Caco-2 (cell line): ENCODE measurements around the gene ARX. TPM values are rescaled to one million over a fixed set of nuclear protein-coding genes. Genes with fewer than 3 reads are reported as not detected.

Experiments
- BruUV-seq: library from RNA; stranded (reverse); fragments of 400-500 nt; replicated peaks from 2 replicates; lab custom pipeline; 2021; lab: Mats Ljungman, UMichigan
- CTCF ChIA-PET: fragments of 300-600 bp; sonication (Branson Sonifier 250); formaldehyde crosslinking; loops from one replicate; lab custom pipeline; 2022; ENCODE audit warnings: antibody characterized with exemption; lab: Charles Lee
- POLR2A ChIA-PET: fragments of 300-600 bp; sonication (Branson Sonifier 250); formaldehyde crosslinking; loops from one replicate; lab custom pipeline; 2022; ENCODE audit warnings: antibody characterized with exemption; lab: Charles Lee
- DNase-seq, 2 experiments: peaks; one replicate each; pipeline versions ENCODE4 v3.0.0 to v3.0.0-alpha.2; 2020 to 2022
- H3K27me3 ChIP-seq: replicated peaks from 2 replicates; pipeline ENCODE4 v1.6.0; 2011; ENCODE audit warnings: low read length; ENCODE audit not compliant: control insufficient read depth, insufficient read depth
- H3K36me3 ChIP-seq: 2 replicates; pipeline ENCODE4 v1.5.1; 2011; ENCODE audit warnings: low read length; ENCODE audit not compliant: control insufficient read depth, insufficient read depth
- H3K4me1 ChIP-seq: fragments of 250-450 bp; sonication (Bioruptor Pico); 2 replicates; pipeline ENCODE4 v1.5.1; 2020; ENCODE audit warnings: mild to moderate bottlenecking
- H3K4me3 ChIP-seq: 2 replicates; pipeline ENCODE4 v1.5.1; 2011; ENCODE audit warnings: low read depth, mild to moderate bottlenecking, control low read depth, low read length
- H3K9me3 ChIP-seq: fragments of 250-450 bp; sonication (Bioruptor Pico); 2 replicates; pipeline ENCODE4 v1.5.1; 2020; ENCODE audit warnings: mild to moderate bottlenecking, moderate library complexity
- H3K27ac Mint-ChIP-seq: one replicate; pipeline ENCODE4 v1.8.0; 2022; ENCODE audit warnings: mixed read lengths; ENCODE audit not compliant: unreplicated experiment
- H3K27me3 Mint-ChIP-seq: one replicate; pipeline ENCODE4 v1.8.0; 2022; ENCODE audit warnings: mixed read lengths; ENCODE audit not compliant: insufficient read depth, unreplicated experiment
- H3K36me3 Mint-ChIP-seq: one replicate; pipeline ENCODE4 v1.8.0; 2022; ENCODE audit warnings: mild to moderate bottlenecking, mixed read lengths; ENCODE audit not compliant: insufficient read depth, unreplicated experiment
- H3K4me1 Mint-ChIP-seq: one replicate; pipeline ENCODE4 v1.8.0; 2022; ENCODE audit warnings: low read depth, mixed read lengths; ENCODE audit not compliant: unreplicated experiment
- H3K4me3 Mint-ChIP-seq: one replicate; pipeline ENCODE4 v1.8.0; 2022; ENCODE audit warnings: mild to moderate bottlenecking, moderate library complexity, mixed read lengths; ENCODE audit not compliant: unreplicated experiment
- H3K9me3 Mint-ChIP-seq: one replicate; pipeline ENCODE4 v1.8.0; 2022; ENCODE audit warnings: mixed read lengths; ENCODE audit not compliant: unreplicated experiment
- intact Hi-C: fragments of 100-400 bp; cut with micrococcal nuclease; formaldehyde crosslinking; loops from one replicate; pipeline ENCODE4 v1.10.0; 2022; ENCODE audit not compliant: unreplicated experiment
- total RNA-seq: library from RNA; stranded (reverse); gene quantifications from 2 replicates; pipeline ENCODE4 v1.2.3, GENCODE V29; 2022
- TF ChIP-seq, protein P1 (sequence below), 2 experiments: fragments of 200-600 bp in 1 of 2; IDR thresholded peaks; 1 replicate in 1 of 2; 2 replicates in 1 of 2; pipeline versions ENCODE4 v1.5.1 to v1.8.0; 2011 to 2022; ENCODE audit warnings: antibody characterized with exemption in 1 of 2, control low read depth in 1 of 2, inconsistent platforms in 1 of 2, low read depth in 1 of 2, low read length in 1 of 2, mild to moderate bottlenecking in 1 of 2, moderate library complexity in 1 of 2; ENCODE audit not compliant: insufficient read depth in 1 of 2, severe bottlenecking in 1 of 2, unreplicated experiment in 1 of 2

The ARX gene
- total RNA-seq, 1 experiment from 2014 or later: 0.52 TPM

DNA sequence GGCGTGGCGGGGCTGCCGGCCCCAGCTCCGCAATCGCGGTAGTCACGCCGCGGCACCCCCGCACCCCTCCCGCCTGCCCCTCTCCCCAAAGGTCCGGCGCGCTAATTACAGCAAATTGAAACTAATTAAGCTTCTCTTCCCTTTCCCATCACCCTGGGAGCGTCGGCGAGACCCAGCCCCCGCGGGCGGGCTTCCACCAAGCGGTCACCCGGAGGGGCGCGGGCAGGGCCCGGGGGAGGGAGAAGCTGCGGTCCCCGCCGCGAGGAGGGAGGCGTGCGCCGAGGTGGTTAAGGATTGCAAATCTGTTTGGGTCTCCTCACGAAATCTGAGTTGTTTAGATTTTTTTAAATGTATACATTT lies 13.1 kb downstream of the ARX start:
- CTCF ChIA-PET: no interaction called here
- Mint-ChIP-seq H3K36me3 (peaks cover 4% of the 10 kb centered on the region), H3K9me3 (no peaks in the 10 kb centered on the region), H3K4me1 (no peaks in the 10 kb centered on the region), H3K27me3 (peaks cover 4% of the 10 kb centered on the region), H3K27ac (no peak overlapping the region), H3K4me3 (no peak overlapping the region)
- BruUV-seq: no TSS peak
- H3K36me3 ChIP-seq: no peaks in the 10 kb centered on the region
- H3K9me3 ChIP-seq: no peaks in the 10 kb centered on the region
- TF ChIP-seq, protein P1, sequence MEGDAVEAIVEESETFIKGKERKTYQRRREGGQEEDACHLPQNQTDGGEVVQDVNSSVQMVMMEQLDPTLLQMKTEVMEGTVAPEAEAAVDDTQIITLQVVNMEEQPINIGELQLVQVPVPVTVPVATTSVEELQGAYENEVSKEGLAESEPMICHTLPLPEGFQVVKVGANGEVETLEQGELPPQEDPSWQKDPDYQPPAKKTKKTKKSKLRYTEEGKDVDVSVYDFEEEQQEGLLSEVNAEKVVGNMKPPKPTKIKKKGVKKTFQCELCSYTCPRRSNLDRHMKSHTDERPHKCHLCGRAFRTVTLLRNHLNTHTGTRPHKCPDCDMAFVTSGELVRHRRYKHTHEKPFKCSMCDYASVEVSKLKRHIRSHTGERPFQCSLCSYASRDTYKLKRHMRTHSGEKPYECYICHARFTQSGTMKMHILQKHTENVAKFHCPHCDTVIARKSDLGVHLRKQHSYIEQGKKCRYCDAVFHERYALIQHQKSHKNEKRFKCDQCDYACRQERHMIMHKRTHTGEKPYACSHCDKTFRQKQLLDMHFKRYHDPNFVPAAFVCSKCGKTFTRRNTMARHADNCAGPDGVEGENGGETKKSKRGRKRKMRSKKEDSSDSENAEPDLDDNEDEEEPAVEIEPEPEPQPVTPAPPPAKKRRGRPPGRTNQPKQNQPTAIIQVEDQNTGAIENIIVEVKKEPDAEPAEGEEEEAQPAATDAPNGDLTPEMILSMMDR (IDR thresholded peaks at IDR 0.05; ENCODE audit: insufficient read depth in 1 of 2, low read depth in 1 of 2, low read length in 1 of 2, severe bottlenecking in 1 of 2, unreplicated experiment in 1 of 2): no peak
- POLR2A ChIA-PET: no interaction called here
- no peaks in the 10 kb centered on the region for H3K27me3 ChIP-seq
- DNase-seq: no peak
- no peaks in the 10 kb centered on the region for H3K4me1 ChIP-seq
- intact Hi-C loops: no loop called here
- no peak overlapping the region for H3K4me3 ChIP-seq

DNA sequence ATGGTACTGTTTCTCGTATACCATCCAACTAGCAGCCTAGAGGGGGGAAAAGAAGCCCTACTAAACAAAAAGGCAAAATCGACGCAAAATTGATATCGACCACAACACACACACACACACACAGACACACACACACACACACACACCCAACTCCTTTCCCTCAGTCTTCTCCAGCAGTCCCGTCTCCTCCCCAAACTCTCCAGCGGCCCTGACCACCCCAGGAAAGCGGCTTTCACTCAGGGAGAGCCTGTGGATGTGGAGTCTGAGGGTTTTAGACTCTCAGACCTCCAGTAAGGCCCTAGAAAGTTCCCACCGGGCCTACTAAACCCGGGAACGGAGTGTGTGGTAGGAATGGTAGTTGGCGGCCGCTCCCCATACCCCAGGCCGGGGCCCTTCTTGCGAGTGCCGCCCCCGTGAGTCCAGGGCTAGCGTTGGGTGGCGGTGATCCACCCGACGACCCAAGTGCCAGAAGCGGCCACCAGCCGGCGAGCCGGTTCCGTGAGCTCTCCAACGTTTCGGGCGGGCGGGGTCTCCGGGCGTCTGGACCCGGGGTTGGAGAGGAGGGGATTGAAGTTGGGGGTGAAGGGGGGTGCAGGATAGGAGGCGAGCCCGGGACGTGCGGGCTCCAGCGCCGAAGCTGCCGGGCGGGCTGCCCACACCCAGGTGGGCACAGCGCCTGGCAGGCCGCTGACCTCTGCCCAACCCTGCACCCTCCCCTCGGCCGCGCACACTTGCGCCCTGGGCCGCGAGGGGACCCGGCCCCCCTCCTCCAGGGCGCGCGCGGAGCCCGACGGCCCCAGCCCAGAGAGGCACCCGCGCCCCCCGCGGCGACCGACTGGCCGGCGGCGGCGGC lies 13.7 kb downstream of the ARX start:
- H3K9me3 Mint-ChIP-seq: no peaks in the 10 kb centered on the region
- Histone ChIP-seq H3K36me3 (no peaks in the 10 kb centered on the region), H3K4me3 (no peak overlapping the region), H3K9me3 (no peaks in the 10 kb centered on the region), H3K4me1 (no peaks in the 10 kb centered on the region), H3K27me3 (no peaks in the 10 kb centered on the region)
- TF ChIP-seq, protein P1 (IDR thresholded peaks at IDR 0.05; ENCODE audit: insufficient read depth in 1 of 2, low read depth in 1 of 2, low read length in 1 of 2, severe bottlenecking in 1 of 2, unreplicated experiment in 1 of 2): no peak
- H3K27ac Mint-ChIP-seq: no peak overlapping the region
- H3K4me3 Mint-ChIP-seq: no peak overlapping the region
- CTCF ChIA-PET: no interaction called here
- H3K36me3 Mint-ChIP-seq: peaks cover 4% of the 10 kb centered on the region
- intact Hi-C loops: no loop called here
- no peak for DNase-seq
- H3K27me3 Mint-ChIP-seq: peaks cover 4% of the 10 kb centered on the region
- POLR2A ChIA-PET: no interaction called here
- BruUV-seq: no TSS peak
- H3K4me1 Mint-ChIP-seq: no peaks in the 10 kb centered on the region

DNA sequence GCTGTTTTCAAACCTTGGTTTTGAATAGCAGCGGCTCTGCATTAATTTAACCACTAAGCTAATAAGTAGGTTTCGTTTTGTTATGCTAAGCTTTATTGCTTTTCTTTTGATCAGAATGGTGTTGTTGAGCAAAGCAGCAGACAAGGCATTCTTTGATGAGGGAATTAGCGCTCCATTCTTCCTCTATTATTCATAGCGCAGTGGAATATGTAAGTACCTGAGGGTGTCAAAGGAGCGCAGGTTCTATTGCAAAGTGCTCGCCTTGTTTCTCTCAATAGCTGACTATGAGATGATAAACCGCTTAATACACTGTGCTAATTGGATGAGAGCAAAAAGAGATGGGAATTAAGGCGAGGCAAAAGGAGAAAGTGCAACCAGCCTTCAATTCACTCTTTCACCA lies 16.3 kb downstream of the ARX start:
- no peaks in the 10 kb centered on the region for H3K4me1 Mint-ChIP-seq
- no peak overlapping the region for H3K27ac Mint-ChIP-seq
- H3K4me3 Mint-ChIP-seq: no peak overlapping the region
- peaks cover 4% of the 10 kb centered on the region for H3K36me3 Mint-ChIP-seq
- ChIA-PET CTCF (no interaction called here), POLR2A (no interaction called here)
- H3K36me3 ChIP-seq: no peaks in the 10 kb centered on the region
- no peaks in the 10 kb centered on the region for H3K4me1 ChIP-seq
- H3K27me3 Mint-ChIP-seq: peaks cover 4% of the 10 kb centered on the region
- H3K4me3 ChIP-seq: no peak overlapping the region
- TF ChIP-seq, protein P1 (IDR thresholded peaks at IDR 0.05; ENCODE audit: insufficient read depth in 1 of 2, low read depth in 1 of 2, low read length in 1 of 2, severe bottlenecking in 1 of 2, unreplicated experiment in 1 of 2): no peak
- no peaks in the 10 kb centered on the region for H3K9me3 ChIP-seq
- no peak for DNase-seq
- no peaks in the 10 kb centered on the region for H3K27me3 ChIP-seq
- intact Hi-C loops: no loop called here
- H3K9me3 Mint-ChIP-seq: no peaks in the 10 kb centered on the region
- no TSS peak for BruUV-seq
